IPS DF 19.7 (cell line): ENCODE measurements around the gene CENPP.
"Not testable (repeated sequence)": the region's sequence is repeated elsewhere in the genome, so short reads cannot be mapped to it uniquely, and the experiment has no call there.

Experiments used
- DNase-seq: peaks from one replicate; pipeline ENCODE4 v3.0.0-alpha.2; 2013; ENCODE audit warnings: low read depth, low spot score

CENPP gene

DNA sequence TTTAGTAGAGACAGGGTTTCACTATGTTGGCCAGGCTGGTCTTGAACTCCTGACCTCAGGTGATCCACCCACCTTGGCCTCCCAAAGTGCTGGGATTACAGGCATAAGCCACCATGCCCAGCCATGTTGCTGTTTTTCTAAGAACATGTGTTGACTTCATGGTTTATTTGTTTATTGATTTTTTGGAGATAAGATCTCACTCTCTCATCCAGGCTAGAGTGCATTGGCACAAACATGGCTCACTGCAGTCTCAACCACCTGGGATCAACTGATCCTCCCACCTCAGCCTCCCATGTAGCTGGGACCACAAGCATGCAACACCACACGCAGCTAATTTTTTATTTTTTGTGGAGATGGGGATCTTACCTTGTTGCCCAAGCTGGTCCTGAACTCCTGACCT lies 269.3 kb downstream of the CENPP start:
- DNase-seq = not testable (repeated sequence)

- DNase-seq = no peak
Observed at GRCh38 chr9:92595930-92596329, 270.2 kb downstream of the CENPP start.

GRCh38 chr9:92598382-92598781 lies 272.6 kb downstream of the CENPP start:
- no peak for DNase-seq

DNA sequence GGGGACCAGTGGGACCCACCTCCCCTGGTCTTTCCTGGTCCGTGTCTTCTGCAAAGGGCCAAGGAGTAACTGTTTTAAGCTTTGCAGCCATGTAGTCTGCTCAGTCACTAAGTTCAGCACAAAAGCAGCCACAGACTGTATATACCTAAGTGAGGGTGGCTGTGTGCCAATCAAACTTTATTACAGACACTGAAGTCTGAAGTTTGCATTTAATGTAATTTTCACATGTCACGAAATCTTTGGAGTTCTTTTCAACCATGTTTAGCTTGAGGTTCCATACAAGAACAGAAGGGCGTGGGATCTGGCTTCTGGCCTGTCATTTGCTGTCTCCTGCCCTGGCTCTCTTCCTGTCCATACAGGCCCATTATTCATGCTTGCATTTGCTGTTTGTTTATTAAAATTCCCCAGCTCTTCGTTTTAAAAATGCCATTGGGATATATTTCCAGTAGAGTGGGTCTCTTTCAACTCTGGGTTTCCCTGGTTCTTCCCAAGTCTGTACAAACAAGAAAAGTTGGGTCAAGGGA lies 274.2 kb downstream of the CENPP start:
- DNase-seq = no peak

DNA sequence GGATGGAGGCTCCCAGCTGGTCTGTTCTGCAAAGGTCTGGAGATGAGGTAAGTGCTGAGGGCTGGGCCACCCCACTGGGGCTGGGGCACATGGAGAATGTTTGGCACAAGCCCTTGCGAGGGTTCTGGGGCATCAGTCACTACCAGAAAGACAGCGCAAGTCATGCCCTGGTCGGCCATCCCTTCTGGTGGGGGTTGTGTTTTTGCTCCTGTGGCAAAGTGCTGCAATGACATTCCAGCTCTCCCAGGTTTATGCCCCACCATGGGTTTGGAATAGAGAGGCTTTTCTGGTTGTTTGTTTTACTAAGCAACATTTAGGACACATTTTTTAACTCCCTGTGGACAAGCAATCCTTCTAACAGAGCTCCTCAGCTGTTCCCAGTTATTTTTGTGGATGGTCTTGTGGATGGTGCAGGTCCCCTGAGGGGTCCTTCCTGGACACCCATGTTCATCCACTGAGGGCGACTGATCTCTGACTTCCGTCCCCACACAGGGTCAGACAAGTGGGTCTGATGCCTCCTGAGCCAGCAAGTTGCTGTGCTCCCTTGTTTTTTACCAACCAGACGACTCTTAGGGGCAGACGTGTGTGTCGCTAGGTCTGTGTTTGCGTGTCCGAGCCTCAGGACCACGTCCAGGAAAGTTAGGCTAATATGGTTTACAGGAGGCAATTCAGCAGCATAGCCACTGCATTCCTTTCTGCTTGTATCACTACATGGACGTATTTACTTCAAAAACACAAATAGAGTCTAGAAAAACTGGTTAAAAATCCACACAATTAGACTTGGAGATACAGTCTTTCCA lies 274.9 kb downstream of the CENPP start:
- DNase-seq = no peak

- no peak for DNase-seq
Observed at GRCh38 chr9:92601451-92601850, 275.7 kb downstream of the CENPP start.

DNA sequence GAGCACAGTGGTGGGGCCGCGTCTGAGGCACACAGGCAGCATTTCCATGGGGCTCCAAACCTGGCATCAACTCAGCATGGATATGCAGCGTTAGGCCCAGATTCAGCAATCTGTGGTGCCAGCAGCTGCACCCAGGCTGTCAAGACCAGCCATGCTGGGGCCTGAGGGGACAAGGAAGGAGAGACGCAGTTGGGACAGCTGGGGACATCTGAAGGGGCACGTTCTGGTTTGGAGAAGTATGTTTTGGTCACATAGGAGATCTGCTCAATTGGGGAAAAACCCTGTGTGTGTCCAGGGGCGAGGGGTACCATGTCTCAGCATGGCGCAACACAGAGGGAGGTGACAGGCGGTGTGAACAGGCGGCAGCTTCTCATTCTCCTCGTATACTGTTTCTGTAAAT lies 276.7 kb downstream of the CENPP start:
- no peak for DNase-seq

GRCh38 chr9:92603100-92603499 lies 277.3 kb downstream of the CENPP start:
- DNase-seq = no peak

DNA sequence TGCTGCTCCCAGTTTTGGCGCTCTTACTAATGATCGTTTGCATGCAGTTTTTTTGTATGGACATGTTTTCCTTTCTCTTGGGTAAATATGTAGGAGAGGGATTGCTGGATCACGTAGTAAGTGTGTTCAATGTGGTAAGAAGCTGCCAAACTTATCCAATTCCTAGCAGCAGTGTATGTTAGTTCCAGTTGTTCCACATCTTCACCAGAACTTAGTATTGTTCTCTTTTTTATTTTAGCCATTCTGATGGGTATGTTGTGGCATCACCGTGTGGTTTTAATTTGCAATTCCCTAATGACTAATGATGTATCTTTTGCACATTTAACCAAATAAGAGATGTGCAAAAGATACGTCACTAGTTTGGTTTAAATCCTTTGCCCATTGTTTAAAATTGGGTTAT lies 278.2 kb downstream of the CENPP start:
- no peak for DNase-seq

GRCh38 chr9:92605224-92605623 lies 279.5 kb downstream of the CENPP start:
- DNase-seq = no peak

DNA sequence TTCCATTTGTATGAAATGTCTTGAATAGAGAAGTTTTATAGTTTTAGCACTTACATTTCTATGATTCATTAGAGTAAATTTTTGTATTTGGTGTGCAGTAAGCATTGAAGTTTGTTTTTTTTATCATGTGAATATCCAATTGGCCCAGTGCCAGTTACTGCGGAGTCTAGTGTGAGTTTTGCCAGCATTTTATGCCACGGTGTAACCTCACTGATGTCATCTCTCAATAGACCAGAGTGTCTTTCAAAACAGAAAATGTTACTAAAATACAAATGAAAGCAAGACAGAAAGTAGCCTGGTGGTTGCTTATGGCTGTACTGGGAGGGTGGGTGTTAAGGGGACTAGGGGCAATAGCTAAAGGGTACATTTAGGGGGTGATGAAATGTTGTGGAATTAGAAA lies 281.3 kb downstream of the CENPP start:
- DNase-seq = no peak

DNA sequence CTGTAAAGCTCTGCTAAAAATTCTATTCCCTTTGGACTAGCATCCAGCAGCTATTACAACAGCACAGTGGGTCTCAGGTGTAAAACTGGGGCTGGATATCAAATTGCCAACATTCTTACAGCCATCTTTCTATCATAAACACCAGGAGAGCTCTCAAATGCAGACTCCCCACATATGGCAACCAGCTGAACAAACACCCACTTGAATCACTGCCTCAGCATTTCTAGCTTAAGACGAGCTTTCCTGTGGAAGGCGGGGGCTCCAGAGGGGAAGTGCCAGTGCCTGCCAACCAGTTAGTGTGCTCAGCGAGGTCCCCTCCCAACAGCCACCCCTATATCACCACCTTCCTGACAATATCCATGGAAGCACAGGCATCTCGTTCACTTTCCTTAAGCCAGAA lies 282.0 kb downstream of the CENPP start:
- no peak for DNase-seq

DNA sequence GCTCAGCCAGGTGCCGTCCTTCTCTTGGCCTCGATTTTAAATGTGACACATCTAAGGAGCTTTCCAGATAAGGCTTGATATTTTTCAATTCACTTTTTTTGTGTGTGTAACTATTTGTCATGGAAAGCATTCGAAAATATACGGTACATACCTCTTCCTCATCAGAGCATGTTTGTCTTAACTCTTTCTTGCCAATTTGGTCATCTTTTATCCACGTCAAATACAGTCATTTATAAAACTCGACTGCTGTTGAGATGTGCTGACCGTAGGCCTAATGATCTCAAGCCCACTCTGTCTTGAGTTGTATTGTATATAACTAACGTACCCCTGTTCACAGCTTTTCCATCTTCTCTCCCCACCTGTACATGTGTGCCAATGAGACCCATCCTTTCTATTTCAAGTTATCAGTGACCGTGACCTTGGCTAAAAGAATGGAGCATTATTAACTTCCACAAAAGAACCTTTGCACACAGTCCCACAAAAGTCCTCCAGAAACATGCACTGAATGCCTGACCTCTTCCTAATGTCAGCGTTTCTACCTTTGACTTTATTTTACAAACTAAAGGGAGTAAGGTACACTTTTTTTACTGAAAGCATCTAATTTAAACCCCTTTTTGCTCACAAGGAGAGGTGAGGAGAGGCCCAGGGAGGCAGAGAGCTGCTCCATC lies 282.6 kb downstream of the CENPP start:
- DNase-seq = no peak

GRCh38 chr9:92608909-92609445 lies 283.2 kb downstream of the CENPP start:
- peak; percentile 3 for DNase-seq

- no peak for DNase-seq
Observed at GRCh38 chr9:92610470-92611420, 285.0 kb downstream of the CENPP start.

DNA sequence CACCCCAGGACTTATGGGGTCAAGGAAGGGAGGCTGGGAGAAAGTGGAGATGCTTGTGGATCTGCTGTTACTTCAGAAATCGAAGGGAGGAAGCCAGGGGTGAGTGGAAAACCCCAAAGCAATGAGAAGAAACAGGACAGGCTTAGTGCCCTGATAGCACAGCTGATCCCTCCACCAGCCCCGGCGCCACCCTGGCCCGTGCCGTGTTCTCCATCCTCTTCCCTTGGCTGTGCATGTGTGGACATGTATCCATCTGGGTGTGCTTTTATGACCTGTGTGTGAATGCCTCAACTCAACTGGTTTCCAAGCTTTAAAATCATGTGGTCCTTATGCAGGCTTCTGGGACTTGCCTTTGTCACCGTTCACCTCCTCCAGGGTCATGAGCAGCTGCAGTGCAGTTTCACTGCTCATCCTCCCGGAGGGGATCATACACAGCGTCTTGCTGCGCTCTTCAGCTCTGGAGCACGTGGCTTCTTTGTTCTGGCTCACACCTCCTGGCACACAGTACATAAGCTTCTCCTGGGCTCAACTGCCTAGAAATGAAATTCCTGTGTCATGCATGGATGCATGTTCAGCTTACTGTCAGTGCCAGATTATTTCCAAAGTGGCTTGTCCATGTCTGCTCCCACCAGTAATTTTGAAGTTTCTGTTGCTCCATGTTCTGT lies 286.0 kb downstream of the CENPP start:
- DNase-seq = no peak

DNA sequence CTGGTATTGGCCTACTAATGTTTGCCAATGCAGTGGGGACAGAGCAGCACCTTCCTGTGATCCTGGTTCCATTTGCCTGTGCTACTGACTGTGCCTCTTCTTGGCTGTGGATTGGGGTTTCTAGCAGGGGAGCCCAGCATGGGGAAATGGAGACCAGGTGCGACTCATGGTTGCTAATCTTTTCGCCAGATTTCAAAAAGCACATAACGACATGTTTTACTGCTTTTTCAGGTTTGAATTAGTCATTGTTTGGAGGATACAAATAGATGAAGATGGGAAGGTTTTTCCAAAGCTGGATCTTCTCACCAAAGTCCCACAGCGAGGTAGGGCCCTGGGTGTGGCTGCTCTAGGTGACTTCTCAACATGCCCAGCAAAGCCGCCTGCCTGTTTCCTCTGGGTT lies 286.5 kb downstream of the CENPP start:
- no peak for DNase-seq

DNA sequence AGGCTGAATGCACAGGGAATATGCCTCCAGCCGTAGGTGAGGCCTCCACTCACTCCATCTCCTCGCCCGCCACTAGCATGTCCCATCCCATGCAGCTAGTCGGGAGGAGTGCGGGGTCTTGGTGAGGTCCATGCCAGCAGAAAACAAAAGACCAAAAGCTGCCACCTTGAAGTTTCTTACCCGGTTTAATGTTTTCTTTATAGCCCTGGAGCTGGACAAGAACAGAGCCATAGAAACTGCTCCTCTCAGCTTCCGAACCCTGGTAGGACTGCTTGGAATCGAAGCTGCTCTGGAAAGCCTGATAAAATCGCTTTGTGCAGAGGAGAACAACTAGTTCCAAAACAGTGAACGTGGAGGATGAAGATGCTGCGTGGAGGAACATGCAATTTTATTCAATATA lies 287.1 kb downstream of the CENPP start:
- DNase-seq = no peak

GRCh38 chr9:92613268-92614122 lies 287.7 kb downstream of the CENPP start:
- no peak for DNase-seq

- no peak for DNase-seq
Observed at GRCh38 chr9:92614123-92614510, 288.4 kb downstream of the CENPP start.
